ENCODE data around the gene IFT43.
A peak's percentile ranks its signal among the peaks of the same experiment; 100 is the strongest.

The IFT43 gene

DNA sequence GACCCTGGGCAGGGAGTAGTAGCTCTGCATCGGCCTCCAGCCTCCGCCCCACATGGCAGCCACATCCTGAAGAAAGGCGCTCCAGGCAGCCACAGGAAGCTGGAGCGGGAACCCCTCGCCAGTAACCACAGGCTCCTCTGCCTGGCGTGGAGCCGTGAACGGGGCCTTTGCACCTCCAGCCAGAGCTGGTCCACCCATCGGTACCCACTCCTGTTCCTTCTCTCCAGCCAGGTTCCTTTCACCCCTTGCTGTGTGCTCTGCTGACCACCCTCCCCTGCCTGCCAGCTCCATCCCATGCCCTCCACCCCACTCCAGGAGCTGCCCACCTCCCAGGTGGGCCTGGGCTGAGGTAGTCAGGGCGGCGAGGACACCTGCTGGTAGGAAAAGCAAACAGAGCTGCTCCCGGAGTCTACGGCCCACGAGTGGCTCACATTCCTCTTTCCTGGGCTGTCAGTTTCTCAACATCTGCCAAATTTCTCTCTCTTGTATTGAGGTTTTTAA lies 6.4 kb upstream of the IFT43 start:
- TF ChIP-seq, protein P1, sequence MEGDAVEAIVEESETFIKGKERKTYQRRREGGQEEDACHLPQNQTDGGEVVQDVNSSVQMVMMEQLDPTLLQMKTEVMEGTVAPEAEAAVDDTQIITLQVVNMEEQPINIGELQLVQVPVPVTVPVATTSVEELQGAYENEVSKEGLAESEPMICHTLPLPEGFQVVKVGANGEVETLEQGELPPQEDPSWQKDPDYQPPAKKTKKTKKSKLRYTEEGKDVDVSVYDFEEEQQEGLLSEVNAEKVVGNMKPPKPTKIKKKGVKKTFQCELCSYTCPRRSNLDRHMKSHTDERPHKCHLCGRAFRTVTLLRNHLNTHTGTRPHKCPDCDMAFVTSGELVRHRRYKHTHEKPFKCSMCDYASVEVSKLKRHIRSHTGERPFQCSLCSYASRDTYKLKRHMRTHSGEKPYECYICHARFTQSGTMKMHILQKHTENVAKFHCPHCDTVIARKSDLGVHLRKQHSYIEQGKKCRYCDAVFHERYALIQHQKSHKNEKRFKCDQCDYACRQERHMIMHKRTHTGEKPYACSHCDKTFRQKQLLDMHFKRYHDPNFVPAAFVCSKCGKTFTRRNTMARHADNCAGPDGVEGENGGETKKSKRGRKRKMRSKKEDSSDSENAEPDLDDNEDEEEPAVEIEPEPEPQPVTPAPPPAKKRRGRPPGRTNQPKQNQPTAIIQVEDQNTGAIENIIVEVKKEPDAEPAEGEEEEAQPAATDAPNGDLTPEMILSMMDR (conservative IDR thresholded peaks at IDR 0.05; ENCODE audit: control insufficient read depth, insufficient read depth, low read depth, low read length) = peak; percentile 62
- H3K4me3 ChIP-seq (ENCODE audit: control insufficient read depth, low read depth, low read length) = peak overlapping the region; percentile 63
- DNase-seq (ENCODE audit: low read depth) = peak; percentile 57

DNA sequence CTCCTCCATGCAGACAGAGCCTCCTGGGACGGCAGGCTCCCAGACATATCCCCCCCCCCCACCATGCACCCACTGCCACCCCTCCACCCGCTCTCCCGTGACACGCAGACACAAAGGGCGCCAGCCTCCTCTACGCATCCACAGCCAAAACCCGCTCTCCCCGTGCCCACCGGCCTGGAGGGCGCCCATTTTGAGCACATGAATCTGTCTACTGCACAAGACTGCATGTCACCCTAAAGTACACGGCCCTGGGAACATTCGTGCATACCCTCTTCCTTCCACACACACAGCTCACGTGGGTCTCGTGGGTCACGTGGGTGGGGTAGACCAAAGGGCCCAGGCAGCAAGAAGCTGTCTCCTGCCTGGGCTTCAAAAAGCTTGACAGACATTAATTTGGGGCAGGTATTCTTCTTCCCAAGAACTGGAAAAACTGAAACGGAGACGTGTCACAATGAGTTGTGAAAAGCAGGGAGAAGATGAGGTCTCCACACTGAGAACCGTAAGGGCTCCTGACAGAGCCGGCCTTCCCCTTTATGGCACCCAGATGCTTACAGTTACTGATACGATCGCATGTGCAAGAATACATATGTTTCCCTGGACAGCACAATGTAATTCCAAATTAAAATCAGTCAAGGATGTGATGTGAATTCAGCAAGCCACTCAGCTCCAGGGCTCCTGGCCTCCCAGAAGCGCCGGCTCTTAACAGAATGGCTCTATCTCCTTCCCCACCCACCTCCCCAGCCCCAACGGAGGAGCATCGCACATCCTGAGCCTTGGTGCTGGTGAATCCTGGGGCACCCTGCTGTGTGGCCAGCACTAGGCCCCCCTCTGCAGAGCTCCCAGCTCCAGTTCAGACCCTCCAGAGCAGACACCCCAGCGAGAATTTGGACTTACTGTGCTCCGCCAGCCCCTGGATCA lies 5.7 kb upstream of the IFT43 start:
- peak; percentile 20 for DNase-seq (ENCODE audit: low read depth)
- peak overlapping the region; percentile 63 for H3K4me3 ChIP-seq (ENCODE audit: control insufficient read depth, low read depth, low read length)
- TF ChIP-seq, protein P1 (conservative IDR thresholded peaks at IDR 0.05; ENCODE audit: control insufficient read depth, insufficient read depth, low read depth, low read length) = no peak

DNA sequence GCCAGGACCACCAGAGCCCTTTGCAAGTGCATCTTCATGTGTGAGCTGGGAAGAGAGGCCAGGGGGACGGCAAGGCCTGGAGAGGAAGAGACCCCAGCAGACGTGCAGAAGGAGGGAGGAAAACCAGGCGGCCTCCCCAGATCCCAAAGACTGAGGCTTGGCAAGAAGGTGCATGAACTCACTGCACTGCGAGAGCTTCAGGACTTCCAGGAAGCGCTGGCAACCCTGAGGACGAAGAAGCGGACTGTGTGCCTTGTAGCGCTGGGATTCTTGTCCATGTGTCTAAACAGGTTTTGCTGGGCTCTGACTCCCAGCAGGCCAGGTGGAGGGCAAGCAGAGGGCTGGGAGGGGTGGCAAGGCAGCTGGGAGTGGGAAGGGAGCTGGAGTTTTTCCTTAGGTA lies 4.7 kb upstream of the IFT43 start:
- TF ChIP-seq, protein P1 (conservative IDR thresholded peaks at IDR 0.05; ENCODE audit: control insufficient read depth, insufficient read depth, low read depth, low read length) = no peak
- peak; percentile 42 for DNase-seq (ENCODE audit: low read depth)
- H3K4me3 ChIP-seq (ENCODE audit: control insufficient read depth, low read depth, low read length) = peak overlapping the region; percentile 63

DNA sequence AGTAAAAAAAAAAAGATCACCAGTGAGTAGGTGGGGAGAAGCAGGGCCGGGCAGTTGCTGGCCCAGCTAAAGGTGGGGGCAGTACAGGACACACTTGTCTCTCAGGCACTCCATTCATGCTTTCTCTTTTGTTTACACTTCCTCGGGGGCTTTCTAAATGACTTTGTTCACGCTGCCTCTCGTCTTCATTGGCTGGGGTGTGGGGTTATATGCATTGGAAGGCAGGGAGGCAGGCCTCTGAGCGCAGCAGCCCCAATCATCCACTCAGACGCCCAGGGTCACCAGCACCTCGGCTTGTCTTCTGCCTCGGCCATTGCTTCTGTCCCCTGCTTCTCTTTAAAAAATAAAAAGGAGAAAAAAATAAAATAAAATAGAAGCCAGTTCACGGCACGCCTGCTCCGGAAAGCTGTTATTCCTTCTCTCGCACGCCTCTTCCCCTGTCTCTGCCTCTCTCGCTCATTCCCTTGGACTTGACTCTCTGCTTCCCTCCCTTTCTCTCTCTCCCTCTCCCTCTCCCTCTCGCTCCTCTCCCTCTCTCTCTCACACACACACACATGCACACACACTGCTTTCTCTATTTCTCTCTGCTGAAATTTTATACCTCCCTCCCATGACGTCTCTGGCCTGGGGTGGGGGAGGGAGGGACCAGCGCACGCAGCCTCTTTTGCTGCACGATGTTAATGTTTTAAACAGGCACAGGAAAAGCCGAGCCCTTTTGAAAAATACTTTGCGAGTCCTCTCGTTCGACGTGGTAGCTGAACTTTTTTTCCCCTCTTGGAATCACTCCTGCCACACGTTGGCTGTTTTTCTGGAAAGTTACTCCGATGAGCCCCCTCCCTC lies 3.9 kb upstream of the IFT43 start, which contains the start of gene TGFB3:
Gene TGFB3 (minus strand): TSS at position 570 of the 840 bp plus-strand sequence. CDS start 1,102 bp downstream, outside the sequence.
- H3K4me3 ChIP-seq (ENCODE audit: control insufficient read depth, low read depth, low read length) = peak within 1 kb of the TSS; percentile 63
- TF ChIP-seq, protein P1 (conservative IDR thresholded peaks at IDR 0.05; ENCODE audit: control insufficient read depth, insufficient read depth, low read depth, low read length) = no peak
- peak; percentile 93 for DNase-seq (ENCODE audit: low read depth)

DNA sequence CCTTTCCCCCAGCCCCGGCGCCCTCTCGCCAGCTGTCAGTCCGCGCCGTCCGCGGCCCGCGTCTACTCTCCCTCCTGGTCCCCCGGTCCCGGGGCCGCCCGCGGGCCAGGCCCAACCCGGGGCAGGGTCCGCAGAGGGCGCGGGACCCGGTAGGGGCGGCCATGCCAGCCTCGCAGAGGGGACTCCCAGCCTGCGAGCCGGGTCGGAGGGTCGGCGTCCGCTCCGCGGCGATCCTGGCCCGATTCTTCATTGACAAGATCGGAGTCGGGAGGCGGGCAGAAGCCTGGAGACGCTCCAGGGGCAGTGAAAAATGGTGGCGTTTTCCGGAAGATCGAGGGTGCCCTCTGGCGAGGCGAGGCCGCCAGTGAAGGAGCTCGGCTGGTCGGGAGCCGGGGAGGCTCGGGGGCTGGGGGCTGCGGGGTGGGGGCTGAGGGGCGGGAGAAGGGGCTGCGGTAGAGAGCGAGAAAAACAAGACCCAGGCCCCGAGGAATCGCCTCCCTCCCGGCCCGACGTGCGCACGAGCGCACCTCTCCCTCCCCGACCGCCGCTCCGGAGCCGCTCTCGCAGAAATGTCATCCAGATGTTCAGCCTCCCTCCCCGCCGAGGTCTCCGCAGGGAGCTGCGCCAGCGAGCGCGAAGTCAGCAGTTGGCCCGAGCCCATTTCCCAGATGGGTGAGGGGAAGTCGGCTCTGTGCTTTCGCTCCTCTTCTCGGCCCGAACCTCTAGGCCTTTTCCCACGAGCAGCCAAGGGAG lies 3.1 kb upstream of the IFT43 start:
- peak overlapping the region; percentile 63 for H3K4me3 ChIP-seq (ENCODE audit: control insufficient read depth, low read depth, low read length)
- TF ChIP-seq, protein P1 (conservative IDR thresholded peaks at IDR 0.05; ENCODE audit: control insufficient read depth, insufficient read depth, low read depth, low read length) = peak; percentile 49
- peak; percentile 82 for DNase-seq (ENCODE audit: low read depth)

DNA sequence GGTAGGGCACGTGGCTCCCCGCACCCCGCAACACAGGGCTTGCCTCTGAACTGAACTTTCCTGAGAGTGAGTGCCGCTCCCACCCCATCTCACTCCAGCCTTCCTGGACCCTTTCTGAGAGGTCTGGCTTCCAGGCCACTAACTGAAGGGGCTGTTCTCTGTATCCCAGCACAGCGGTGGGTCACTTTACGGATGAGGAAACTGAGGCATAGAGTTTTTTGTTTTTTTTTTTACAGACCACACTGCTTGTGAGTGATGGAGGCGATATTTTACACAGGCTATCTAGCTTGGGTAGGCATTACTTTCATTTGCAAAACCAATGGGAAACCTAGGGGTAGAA lies 2.6 kb upstream of the IFT43 start:
- DNase-seq (ENCODE audit: low read depth) = no peak
- TF ChIP-seq, protein P1 (conservative IDR thresholded peaks at IDR 0.05; ENCODE audit: control insufficient read depth, insufficient read depth, low read depth, low read length) = no peak
- H3K4me3 ChIP-seq (ENCODE audit: control insufficient read depth, low read depth, low read length) = peak overlapping the region; percentile 63
